ENCODE measurements around the gene KIF26B.

Gene KIF26B

DNA sequence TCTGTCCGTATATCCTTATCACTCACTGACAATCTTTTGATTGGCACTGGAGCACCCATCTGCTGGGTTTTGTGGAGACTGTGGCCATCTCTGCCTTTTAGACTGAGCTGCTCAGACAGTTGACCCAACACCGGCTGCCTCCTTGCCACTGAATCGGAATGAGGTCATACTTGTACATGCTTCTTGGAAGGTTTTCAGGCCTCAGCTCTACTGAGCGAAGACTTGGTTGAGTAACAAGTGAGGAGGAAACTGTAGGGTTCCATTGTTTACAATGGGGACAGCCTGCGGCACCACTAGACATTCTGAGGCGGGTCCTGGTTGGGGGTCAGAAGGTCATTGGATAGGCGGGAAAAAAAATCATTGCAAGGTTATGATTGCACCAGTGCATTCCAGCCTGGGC, 320.3 kb downstream of the KIF26B start:
- H3K9me3 Mint-ChIP-seq = no peaks in the 10 kb centered on the region
- no peak overlapping the region for H3K4me3 Mint-ChIP-seq
- H3K27me3 Mint-ChIP-seq = peaks cover 1% of the 10 kb centered on the region
- H3K4me1 Mint-ChIP-seq = no peaks in the 10 kb centered on the region
- H3K27ac Mint-ChIP-seq = no peak overlapping the region
- H3K36me3 Mint-ChIP-seq = no peaks in the 10 kb centered on the region

DNA sequence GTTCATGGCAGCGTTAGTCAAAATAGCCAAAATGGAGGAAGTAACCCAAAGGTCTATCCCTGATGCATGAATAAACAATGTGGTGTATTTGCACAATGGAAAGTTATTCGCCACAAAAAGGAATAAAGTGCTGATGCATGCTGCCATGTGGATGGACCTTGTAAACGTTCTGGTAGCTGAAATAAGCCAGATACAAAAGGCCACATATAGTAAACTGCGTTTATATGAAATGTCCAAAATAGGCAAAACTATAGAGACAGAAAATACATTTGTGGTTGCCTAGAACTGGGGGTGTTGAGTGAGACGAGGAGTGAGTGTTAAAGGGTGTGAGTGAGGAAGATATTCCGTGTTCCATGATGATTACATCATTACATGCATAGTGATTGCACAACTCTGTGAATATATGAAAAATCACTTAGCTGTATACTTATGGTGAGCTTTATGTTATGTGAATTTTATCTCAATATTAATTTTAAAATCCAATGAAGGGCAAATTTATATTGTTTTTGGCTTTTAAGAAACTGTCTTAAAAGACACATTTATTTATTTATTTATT, 321.3 kb downstream of the KIF26B start:
- no peaks in the 10 kb centered on the region for H3K9me3 Mint-ChIP-seq

DNA sequence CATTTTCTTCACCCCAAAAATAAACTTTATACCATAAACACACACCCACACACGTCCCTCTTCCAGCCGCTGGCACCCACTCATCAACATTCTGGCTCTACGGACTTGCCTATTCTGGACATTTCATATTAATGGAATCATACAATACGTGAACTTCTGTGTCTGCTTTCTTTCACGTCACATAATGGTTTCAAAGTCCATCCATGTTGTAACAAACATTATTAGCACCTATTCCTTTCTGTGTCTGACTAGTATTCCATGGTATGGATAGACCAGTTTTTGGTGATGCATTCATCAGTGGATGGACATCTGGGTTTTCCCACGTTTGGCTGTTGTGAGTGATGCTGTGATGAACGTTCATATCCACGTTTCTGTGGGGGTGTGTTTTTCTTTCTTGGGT, 323.2 kb downstream of the KIF26B start:
- H3K4me1 Mint-ChIP-seq = no peaks in the 10 kb centered on the region
- H3K27ac Mint-ChIP-seq = no peak overlapping the region
- H3K9me3 Mint-ChIP-seq = no peaks in the 10 kb centered on the region
- H3K4me3 Mint-ChIP-seq = no peak overlapping the region
- no peaks in the 10 kb centered on the region for H3K36me3 Mint-ChIP-seq
- H3K27me3 Mint-ChIP-seq = peaks cover 1% of the 10 kb centered on the region

More for the DNA sequence above, 321.3 kb downstream of the KIF26B start:
- Mint-ChIP-seq H3K36me3 (no peaks in the 10 kb centered on the region), H3K27me3 (peaks cover 1% of the 10 kb centered on the region), H3K4me3 (no peak overlapping the region), H3K27ac (no peak overlapping the region), H3K4me1 (no peaks in the 10 kb centered on the region)

DNA sequence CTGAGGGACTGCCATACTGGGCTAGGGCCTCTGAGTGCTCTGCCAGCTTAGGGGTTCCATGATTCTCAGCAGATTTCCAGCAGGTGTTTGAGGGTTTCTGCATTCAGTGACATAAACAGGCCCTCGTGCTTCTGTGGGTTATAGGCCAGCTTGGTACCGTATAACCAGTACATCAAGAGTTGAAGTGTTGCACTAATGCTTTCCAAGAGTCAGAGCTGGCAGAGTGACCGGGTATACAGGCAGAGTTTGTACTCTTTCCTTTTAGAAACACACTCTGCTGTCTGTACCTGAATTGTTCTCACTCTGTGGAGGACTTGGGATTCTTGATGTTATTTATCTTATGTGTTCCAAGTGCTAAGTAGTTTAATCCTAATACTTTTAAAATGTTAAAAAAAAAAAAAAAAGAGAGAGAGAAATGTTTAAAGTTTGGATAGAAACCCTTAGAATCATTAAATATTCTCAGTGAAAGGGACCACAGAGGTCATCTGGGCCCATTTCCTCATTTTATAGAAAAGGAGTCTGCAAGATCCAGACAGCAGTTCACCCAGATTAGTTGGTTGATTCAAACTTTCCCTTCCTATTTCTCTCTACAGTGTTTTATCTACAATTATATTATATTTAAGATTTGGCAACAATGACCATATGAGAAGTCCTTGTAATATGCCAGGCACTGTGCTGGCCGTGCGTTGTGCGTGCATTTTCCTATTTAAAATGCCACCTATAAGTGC, 325.8 kb downstream of the KIF26B start:
- Mint-ChIP-seq H3K4me1 (no peaks in the 10 kb centered on the region), H3K27me3 (no peaks in the 10 kb centered on the region), H3K4me3 (no peak overlapping the region), H3K27ac (no peak overlapping the region), H3K36me3 (no peaks in the 10 kb centered on the region), H3K9me3 (no peaks in the 10 kb centered on the region)

DNA sequence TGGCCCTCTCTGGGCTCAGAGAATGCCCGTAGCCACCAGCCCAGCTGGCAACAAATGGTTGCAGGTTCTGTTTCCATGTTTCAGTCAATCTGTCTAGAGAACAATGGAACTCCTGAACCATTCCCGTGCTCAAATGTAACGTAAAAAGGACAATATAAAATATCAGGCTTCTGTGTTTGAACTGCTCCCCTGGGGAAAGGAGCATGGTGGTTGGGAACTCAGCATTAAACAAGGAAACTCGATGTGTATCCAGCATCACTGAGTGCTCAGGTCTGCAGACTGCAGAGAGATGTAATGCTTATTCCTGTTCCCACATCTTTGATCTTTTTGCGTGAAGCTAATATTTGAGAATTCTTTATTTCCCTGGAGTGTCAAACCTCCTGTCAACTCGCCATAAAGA, 326.5 kb downstream of the KIF26B start:
- H3K4me1 Mint-ChIP-seq = no peaks in the 10 kb centered on the region
- H3K27ac Mint-ChIP-seq = no peak overlapping the region
- H3K4me3 Mint-ChIP-seq = no peak overlapping the region
- H3K36me3 Mint-ChIP-seq = no peaks in the 10 kb centered on the region
- no peaks in the 10 kb centered on the region for H3K9me3 Mint-ChIP-seq
- H3K27me3 Mint-ChIP-seq = no peaks in the 10 kb centered on the region

DNA sequence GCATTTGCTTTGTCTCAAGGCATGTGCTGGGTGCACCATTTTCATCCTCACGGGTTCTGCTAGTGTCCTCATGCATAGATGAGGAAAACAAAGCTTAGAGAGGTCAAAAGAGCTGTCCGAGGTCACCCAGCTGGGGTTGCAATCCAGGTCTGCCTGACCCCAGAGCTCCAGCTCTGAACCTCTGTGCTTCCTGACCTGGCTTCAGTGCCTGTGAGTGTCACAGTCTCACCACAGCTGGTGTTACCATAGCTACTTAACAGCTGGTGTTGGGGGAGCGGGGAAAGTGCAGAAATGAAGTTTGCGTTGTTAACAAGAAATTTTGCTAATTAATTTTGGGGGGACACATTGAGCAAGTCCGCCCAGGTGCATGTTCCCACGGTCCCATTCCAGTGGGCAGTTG, 328.5 kb downstream of the KIF26B start:
- H3K4me1 Mint-ChIP-seq = no peaks in the 10 kb centered on the region
- no peak overlapping the region for H3K4me3 Mint-ChIP-seq
- H3K27me3 Mint-ChIP-seq = no peaks in the 10 kb centered on the region
- H3K36me3 Mint-ChIP-seq = no peaks in the 10 kb centered on the region
- no peaks in the 10 kb centered on the region for H3K9me3 Mint-ChIP-seq
- H3K27ac Mint-ChIP-seq = no peak overlapping the region

DNA sequence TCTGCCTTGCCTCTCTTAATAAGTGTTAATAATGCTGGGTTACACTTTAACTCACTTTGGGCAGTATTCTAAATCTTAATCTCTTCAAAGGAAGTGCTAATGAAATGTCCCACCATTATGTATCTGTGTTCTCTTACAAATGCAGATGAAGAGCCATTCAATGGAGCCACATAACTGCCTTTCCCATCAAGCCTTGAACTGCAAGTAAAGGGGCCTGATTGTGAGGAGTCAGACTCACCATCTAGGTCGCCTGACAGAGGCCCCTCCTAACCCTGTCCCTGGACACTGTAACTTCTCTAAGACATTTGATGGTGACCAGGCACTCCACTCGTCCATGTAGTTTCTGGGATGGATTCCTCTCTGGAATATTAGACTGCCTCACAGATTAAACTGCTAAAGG, 329.4 kb downstream of the KIF26B start:
- no peak overlapping the region for H3K4me3 Mint-ChIP-seq
- no peak overlapping the region for H3K27ac Mint-ChIP-seq
- no peaks in the 10 kb centered on the region for H3K36me3 Mint-ChIP-seq

DNA sequence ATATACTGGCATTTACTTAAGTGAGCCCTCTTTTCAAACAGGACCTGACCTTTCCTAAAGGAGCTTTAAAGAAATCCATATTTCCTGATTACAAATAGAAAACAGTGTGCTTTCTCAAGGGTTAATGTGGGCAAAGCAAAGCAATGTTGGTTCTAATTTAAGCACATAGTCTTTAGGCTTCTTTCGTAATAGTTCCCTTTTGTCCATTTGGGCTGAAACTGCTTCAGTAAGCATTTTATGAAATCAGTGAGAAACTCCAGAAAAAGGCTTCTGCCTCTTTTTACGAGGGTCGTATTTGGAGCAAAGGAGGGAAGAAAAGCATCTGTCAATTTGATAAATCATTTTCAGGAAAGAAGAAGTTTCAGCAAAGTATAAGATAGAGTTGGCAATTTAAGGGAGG, 331.2 kb downstream of the KIF26B start:
- H3K27ac Mint-ChIP-seq = no peak overlapping the region
- H3K4me3 Mint-ChIP-seq = no peak overlapping the region
- no peaks in the 10 kb centered on the region for H3K27me3 Mint-ChIP-seq

More for the DNA sequence above, 329.4 kb downstream of the KIF26B start:
- Mint-ChIP-seq H3K4me1 (no peaks in the 10 kb centered on the region), H3K9me3 (no peaks in the 10 kb centered on the region), H3K27me3 (no peaks in the 10 kb centered on the region)

DNA sequence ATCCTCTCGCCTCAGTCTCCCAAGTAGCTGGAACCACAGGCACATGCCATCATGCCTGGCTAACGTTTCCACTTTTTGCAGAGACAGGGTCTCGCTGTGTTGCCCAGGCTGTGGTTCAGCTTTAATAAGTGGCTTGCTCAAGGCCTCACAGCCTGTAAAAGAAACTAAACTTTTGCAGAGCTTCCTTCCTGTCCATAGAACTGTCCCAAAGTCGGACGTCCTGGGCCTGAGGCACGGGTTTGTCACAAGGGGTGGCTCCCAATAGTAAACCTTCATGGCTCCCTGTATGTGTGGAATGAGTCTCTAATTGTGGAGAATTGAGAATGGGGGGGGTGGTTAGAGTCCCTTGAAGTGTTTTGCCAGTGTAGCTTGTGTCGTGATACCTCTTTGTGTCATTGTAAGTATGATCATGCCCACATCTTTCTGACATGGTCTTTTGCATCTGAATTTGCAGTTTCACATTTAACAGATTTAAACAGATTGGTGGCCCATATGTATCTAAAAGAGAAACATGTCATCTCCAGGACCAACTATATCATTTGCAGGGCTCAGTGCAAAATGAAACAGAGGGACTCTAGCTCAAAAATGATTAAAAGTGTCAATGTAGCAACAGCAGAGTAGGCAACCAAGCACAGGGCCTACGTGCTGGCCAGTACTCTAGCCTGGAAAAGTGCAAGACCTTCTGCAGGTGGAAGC, 332.1 kb downstream of the KIF26B start:
- Mint-ChIP-seq H3K36me3 (no peaks in the 10 kb centered on the region), H3K27ac (no peak overlapping the region), H3K4me3 (no peak overlapping the region), H3K27me3 (no peaks in the 10 kb centered on the region), H3K4me1 (no peaks in the 10 kb centered on the region), H3K9me3 (no peaks in the 10 kb centered on the region)

More for the DNA sequence above, 331.2 kb downstream of the KIF26B start:
- Mint-ChIP-seq H3K36me3 (no peaks in the 10 kb centered on the region), H3K4me1 (no peaks in the 10 kb centered on the region), H3K9me3 (no peaks in the 10 kb centered on the region)

DNA sequence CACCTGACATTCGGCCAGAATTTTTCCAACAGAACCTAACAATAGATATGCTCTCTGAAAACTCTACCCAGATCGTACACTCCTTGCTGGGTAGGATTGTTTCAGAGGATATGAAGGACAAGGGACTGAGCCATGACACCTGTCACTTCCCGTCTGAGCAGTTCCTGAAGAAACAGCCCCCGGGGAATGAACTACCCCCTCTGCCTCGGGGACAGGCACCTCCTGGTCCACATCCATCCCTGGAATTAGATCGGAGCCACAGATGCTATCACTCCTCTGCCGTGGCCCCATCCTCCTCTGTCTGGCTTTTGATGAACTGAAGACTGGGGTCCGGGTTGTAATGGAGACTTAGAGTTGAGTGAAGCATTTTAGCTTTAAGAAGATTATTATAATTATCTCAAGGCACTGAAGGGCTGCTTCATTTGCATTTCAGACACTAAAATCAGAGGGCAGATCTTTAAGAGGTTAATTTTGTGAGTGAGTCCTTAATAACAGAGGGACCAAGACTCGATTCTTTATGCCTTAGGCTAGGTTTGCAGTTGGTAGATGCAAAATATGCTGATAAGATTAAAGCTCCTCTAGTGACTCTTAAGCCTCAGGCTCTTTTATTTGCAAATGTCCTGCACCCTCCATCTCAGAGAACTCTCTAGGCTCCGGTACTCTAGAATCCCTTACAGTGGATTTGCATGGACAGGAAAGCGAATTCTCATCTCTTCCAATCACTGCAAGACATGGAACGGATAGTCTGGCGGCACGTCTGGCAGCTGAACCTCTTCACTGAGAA, 333.8 kb downstream of the KIF26B start:
- H3K36me3 Mint-ChIP-seq = no peaks in the 10 kb centered on the region
- no peaks in the 10 kb centered on the region for H3K9me3 Mint-ChIP-seq
- no peaks in the 10 kb centered on the region for H3K27me3 Mint-ChIP-seq
- no peak overlapping the region for H3K4me3 Mint-ChIP-seq
- no peak overlapping the region for H3K27ac Mint-ChIP-seq
- H3K4me1 Mint-ChIP-seq = no peaks in the 10 kb centered on the region

DNA sequence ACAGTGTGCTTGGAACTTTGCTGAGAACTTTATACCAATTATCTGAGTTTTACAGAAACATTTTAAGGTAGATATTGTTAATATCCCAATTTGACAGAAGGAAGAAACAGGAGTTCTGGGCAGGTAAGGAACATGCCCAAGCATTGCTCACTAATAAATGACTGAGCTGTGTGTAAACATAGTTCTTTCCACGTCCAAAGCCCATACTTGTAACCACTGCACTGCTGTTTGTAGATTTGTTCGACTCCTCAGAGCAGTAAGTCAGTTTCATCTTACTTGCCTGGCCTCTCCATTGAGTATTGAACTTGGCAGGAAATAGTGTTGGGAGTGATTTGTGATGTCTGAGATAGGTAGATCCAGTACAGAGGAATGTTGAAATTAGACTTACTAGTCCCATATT, 335.1 kb downstream of the KIF26B start:
- no peak overlapping the region for H3K27ac Mint-ChIP-seq
- H3K36me3 Mint-ChIP-seq = no peaks in the 10 kb centered on the region
- no peaks in the 10 kb centered on the region for H3K9me3 Mint-ChIP-seq
- H3K27me3 Mint-ChIP-seq = no peaks in the 10 kb centered on the region
- H3K4me1 Mint-ChIP-seq = no peaks in the 10 kb centered on the region
- no peak overlapping the region for H3K4me3 Mint-ChIP-seq

DNA sequence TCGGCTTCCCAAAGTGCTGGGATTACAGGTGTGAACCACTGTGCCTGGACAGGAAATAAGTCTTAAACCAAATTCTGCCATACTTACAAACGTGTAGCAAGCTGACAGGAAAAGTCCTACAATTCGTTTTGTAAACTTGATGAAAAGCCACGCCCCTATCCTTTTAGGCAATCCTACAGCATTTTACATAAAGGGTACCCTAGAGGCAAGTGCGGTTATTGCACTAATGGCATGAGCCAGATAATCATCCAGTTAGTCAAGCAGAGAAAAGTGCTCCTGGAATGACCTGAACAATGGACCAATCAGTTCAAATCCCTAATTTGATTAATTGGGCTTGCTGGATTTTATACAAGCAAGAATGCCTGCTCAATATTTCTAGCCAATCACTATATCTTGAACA, 338.2 kb downstream of the KIF26B start:
- no peak overlapping the region for H3K27ac Mint-ChIP-seq
- H3K36me3 Mint-ChIP-seq = no peaks in the 10 kb centered on the region
- H3K27me3 Mint-ChIP-seq = peaks cover 6% of the 10 kb centered on the region

DNA sequence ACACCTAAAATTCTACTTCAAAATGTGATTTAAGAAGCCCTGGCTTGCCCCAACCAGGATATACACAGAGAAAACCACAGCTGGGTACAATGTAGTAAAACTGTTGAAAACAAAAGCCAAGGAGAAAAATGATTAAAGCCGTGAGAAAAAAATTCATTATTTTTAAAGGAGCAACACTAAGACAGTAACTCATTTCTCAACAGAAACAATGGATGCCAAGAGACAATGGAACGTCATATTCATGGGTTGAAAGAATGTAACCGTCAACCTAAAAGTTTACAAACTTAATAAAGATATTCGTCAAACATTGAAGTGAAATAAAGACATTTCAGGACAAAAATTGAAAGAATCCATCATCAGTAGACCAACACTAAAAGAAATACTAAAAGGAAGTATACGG, 340.9 kb downstream of the KIF26B start:
- H3K4me1 Mint-ChIP-seq = no peaks in the 10 kb centered on the region
- H3K27me3 Mint-ChIP-seq = peaks cover 6% of the 10 kb centered on the region
- no peak overlapping the region for H3K4me3 Mint-ChIP-seq
- H3K27ac Mint-ChIP-seq = no peak overlapping the region
- H3K9me3 Mint-ChIP-seq = peaks cover 5% of the 10 kb centered on the region
- no peaks in the 10 kb centered on the region for H3K36me3 Mint-ChIP-seq

More for the DNA sequence above, 338.2 kb downstream of the KIF26B start:
- Mint-ChIP-seq H3K4me3 (no peak overlapping the region), H3K9me3 (peaks cover 5% of the 10 kb centered on the region), H3K4me1 (no peaks in the 10 kb centered on the region)

DNA sequence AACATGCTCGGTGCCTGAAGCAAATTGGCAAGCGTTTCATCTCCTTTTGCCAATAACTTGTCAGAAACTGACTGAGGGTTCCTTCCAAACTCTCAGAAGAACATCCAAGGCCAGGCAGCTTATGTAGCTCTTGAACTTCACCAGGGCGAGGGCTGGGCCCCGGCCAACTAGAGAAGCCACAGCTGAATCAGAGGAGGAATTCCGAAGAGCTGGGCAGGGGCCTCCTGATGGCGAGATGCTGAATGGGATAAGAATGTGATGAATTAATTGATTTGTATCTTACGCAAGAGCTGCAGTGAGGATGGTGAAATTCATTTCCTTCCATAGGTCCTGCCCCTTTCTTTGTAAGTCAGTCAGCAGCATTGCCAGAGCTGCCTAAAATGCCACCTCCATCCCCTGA, 345.8 kb downstream of the KIF26B start:
- no peak overlapping the region for H3K4me3 Mint-ChIP-seq
- H3K36me3 Mint-ChIP-seq = no peaks in the 10 kb centered on the region
- peaks cover 5% of the 10 kb centered on the region for H3K9me3 Mint-ChIP-seq
- peaks cover 6% of the 10 kb centered on the region for H3K27me3 Mint-ChIP-seq
- no peak overlapping the region for H3K27ac Mint-ChIP-seq
- H3K4me1 Mint-ChIP-seq = no peaks in the 10 kb centered on the region

DNA sequence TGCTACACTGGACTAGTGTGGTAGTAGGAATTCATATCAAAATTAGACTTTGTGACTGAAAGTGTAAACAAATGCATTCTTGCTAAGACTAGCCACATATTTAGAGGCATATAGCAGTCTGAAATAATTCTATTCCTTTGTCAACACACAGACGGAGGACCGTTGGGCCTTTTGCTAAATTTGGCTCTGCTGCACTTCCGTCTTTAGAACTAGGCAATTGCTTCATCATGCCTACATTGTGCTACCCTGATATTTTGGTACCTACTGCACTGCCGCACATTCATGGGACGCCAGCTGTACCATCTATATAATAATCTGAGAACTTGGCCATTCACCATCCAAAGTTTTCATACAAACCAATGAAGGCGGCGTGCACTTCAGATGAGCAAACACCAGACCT, 346.8 kb downstream of the KIF26B start:
- Mint-ChIP-seq H3K4me1 (no peaks in the 10 kb centered on the region), H3K36me3 (no peaks in the 10 kb centered on the region), H3K4me3 (no peak overlapping the region), H3K27me3 (peaks cover 1% of the 10 kb centered on the region), H3K27ac (no peak overlapping the region), H3K9me3 (no peaks in the 10 kb centered on the region)

DNA sequence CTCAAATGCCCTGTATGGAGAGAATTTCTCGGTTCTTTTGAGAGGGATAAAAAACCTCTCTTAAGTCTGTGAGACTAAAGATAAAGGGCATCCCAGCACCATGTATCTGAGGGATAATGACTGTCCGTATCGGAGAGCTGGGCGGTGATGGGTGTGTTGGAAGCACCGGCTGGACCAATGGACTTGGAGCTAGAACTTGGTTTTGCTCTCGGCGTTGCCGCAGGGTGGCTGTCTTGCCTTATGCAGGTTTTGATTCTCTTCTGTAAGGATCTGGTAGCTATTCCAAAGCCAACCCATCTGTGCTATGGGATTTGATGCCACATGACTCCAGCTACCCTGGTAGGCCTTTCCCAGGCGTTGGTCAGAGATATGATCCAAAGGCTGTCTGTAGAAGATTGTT, 348.8 kb downstream of the KIF26B start:
- Mint-ChIP-seq H3K36me3 (no peaks in the 10 kb centered on the region), H3K27me3 (no peaks in the 10 kb centered on the region), H3K27ac (no peak overlapping the region), H3K4me1 (no peaks in the 10 kb centered on the region), H3K4me3 (no peak overlapping the region), H3K9me3 (no peaks in the 10 kb centered on the region)

All from activated naive CD4-positive, alpha-beta T cell treated with anti-CD3 and anti-CD28 coated beads, Interleukin-2, amount 50 U/mL, for 24 hours (primary cell).